Panc1 (cell line): ENCODE measurements around the gene LMBRD2. TPM values are rescaled to one million over a fixed set of nuclear protein-coding genes. Genes with fewer than 3 reads are reported as not detected.

Experiments
- ATAC-seq: fragments of 200-7000 bp; cut with Tn5 transposase; 2 replicates; pipeline ENCODE4 v1.9.1; 2020; ENCODE audit warnings: mild to moderate bottlenecking, moderate library complexity
- BruUV-seq: library from RNA; stranded (reverse); fragments of 400-500 nt; replicated peaks from 2 replicates; lab custom pipeline; 2021; lab: Mats Ljungman, UMichigan
- CTCF ChIA-PET: fragments of 300-600 bp; sonication (Branson Sonifier 250); formaldehyde crosslinking; loops from one replicate; lab custom pipeline; 2022; ENCODE audit warnings: antibody characterized with exemption; lab: Charles Lee
- POLR2A ChIA-PET: fragments of 300-600 bp; sonication (Branson Sonifier 250); formaldehyde crosslinking; loops from one replicate; lab custom pipeline; 2022; ENCODE audit warnings: antibody characterized with exemption; lab: Charles Lee
- DNase-seq: peaks from one replicate; pipeline ENCODE4 v3.0.0-alpha.2; 2010; ENCODE audit warnings: low read depth, low spot score
- H3K27ac ChIP-seq: 2 replicates; pipeline ENCODE4 v1.5.1; 2011; ENCODE audit warnings: mild to moderate bottlenecking, low read length, inconsistent platforms
- H3K27me3 ChIP-seq: fragments of 200-500 bp; sonication (Bioruptor generic); 2 replicates; pipeline ENCODE4 v1.6.0; 2014; ENCODE audit warnings: low read length, inconsistent platforms; ENCODE audit not compliant: control insufficient read depth, insufficient read depth
- H3K36me3 ChIP-seq: fragments of 200-500 bp; sonication (Bioruptor generic); 2 replicates; pipeline ENCODE4 v1.5.1; 2014; ENCODE audit warnings: inconsistent platforms, mild to moderate bottlenecking, low read length, moderate library complexity; ENCODE audit not compliant: control insufficient read depth, insufficient read depth
- H3K4me1 ChIP-seq: 2 replicates; pipeline ENCODE4 v1.5.1; 2011; ENCODE audit warnings: inconsistent platforms, mild to moderate bottlenecking, low read length, moderate library complexity; ENCODE audit not compliant: control insufficient read depth, insufficient read depth
- H3K4me3 ChIP-seq, 2 experiments: 2 replicates each; pipeline ENCODE4 v1.5.1; 2011 to 2012; ENCODE audit warnings: low read depth in 2 of 2, low read length in 2 of 2, mild to moderate bottlenecking in 2 of 2, inconsistent platforms in 1 of 2, moderate library complexity in 1 of 2
- H3K9me3 ChIP-seq: fragments of 200-500 bp; sonication (Bioruptor generic); 2 replicates; pipeline ENCODE4 v1.5.1; 2014; ENCODE audit warnings: low read depth, mild to moderate bottlenecking, inconsistent platforms, low read length, moderate library complexity; ENCODE audit not compliant: control insufficient read depth, insufficient read depth
- CTCF ChIP-seq: fragments of 450-650 bp; IDR thresholded peaks from 2 replicates; pipeline ENCODE4 v1.5.1; 2017; ENCODE audit warnings: mild to moderate bottlenecking
- POLR2AphosphoS5 ChIP-seq: IDR thresholded peaks from 2 replicates; pipeline ENCODE4 v1.6.1; 2012; ENCODE audit warnings: mild to moderate bottlenecking, low read depth, low read length, moderate library complexity
- REST ChIP-seq, 2 experiments: IDR thresholded peaks; 2 replicates each; pipeline ENCODE4 v1.6.1; 2011 to 2012; ENCODE audit warnings: low read depth in 2 of 2, control low read depth in 1 of 2, low read length in 1 of 2, mild to moderate bottlenecking in 1 of 2, moderate library complexity in 1 of 2; ENCODE audit not compliant: insufficient read depth in 1 of 2
- SIN3A ChIP-seq: IDR thresholded peaks from 2 replicates; pipeline ENCODE4 v1.6.1; 2012; ENCODE audit warnings: low read depth, mild to moderate bottlenecking, low read length, moderate library complexity, borderline replicate concordance; ENCODE audit not compliant: insufficient read depth
- TCF7L2 ChIP-seq: IDR thresholded peaks from 2 replicates; pipeline ENCODE4 v1.6.1; 2011; ENCODE audit warnings: mild to moderate bottlenecking, low read depth, low read length, inconsistent platforms
- in situ Hi-C: cut with HindIII; loops from 2 replicates; pipeline ENCODE4 v1.10.0; 2016; ENCODE audit warnings: low sequenced_read_pairs, low pct_unique_long_range_greater_than_20kb
- intact Hi-C: fragments of 100-400 bp; cut with micrococcal nuclease; formaldehyde crosslinking; loops from one replicate; pipeline ENCODE4 v1.10.0; 2022; ENCODE audit not compliant: unreplicated experiment
- total RNA-seq: library from RNA; stranded (reverse); gene quantifications from one replicate; pipeline ENCODE4 v1.2.1, GENCODE V29; 2021; ENCODE audit not compliant: unreplicated experiment

Gene LMBRD2
- total RNA-seq, 1 experiment from 2014 or later, result 7.1 TPM

DNA sequence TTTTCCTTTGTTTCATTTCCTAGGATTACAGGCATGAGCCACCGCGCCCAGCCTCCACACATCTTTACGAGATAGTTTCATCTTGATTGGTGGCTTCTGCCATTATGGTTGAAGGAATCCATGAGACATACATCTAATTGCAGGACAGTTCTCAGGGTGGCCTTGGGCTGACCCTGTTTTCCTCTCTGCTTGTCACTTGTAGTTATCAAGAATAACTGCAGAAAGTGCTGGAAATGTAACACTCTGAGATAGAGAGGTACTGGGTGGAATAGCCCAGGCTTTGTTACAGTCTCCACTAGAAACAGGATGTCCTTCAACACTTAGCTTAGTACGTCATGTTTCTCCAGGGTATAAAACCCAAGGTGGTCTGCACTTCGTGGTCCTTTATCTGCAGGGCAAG is 95.7 kb downstream of the LMBRD2 start:
- no peaks in the 10 kb centered on the region for H3K9me3 ChIP-seq
- DNase-seq (no peak), ATAC-seq (no peak)
- in situ Hi-C loops, result no loop called here
- intact Hi-C loops, result no loop called here
- H3K27me3 ChIP-seq, result no peaks in the 10 kb centered on the region
- H3K4me1 ChIP-seq, result peaks cover 6% of the 10 kb centered on the region; the same call in 1 of the 2 replicates
- ChIA-PET CTCF (no interaction called here), POLR2A (no interaction called here)
- no peak overlapping the region for H3K27ac ChIP-seq
- no peak overlapping the region for H3K4me3 ChIP-seq
- TF ChIP-seq POLR2AphosphoS5 (no peak), SIN3A (no peak), REST (IDR thresholded peaks at IDR 0.05; ENCODE audit: insufficient read depth in 1 of 2, low read depth in 2 of 2, low read length in 1 of 2) (no peak), CTCF (no peak), TCF7L2 (no peak)
- no TSS peak for BruUV-seq
- H3K36me3 ChIP-seq, result no peaks in the 10 kb centered on the region

- no peak for ATAC-seq
- in situ Hi-C loops, result no loop called here
Measured at GRCh38 chr5:36054647-36055046, 97.0 kb downstream of the LMBRD2 start.

More at GRCh38 chr5:36054647-36055046, 97.0 kb downstream of the LMBRD2 start:
- intact Hi-C loops, result no loop called here
- H3K36me3 ChIP-seq, result no peaks in the 10 kb centered on the region
- no peaks in the 10 kb centered on the region for H3K27me3 ChIP-seq
- POLR2A ChIA-PET, result no interaction called here
- H3K4me1 ChIP-seq, result peaks cover under 1% of the 10 kb centered on the region; the same call in 1 of the 2 replicates
- H3K9me3 ChIP-seq, result no peaks in the 10 kb centered on the region
- no peak for TF ChIP-seq TCF7L2
- no peak for TF ChIP-seq SIN3A
- no peak for TF ChIP-seq CTCF
- TF ChIP-seq REST (IDR thresholded peaks at IDR 0.05; ENCODE audit: insufficient read depth in 1 of 2, low read depth in 2 of 2, low read length in 1 of 2), result no peak
- no peak for TF ChIP-seq POLR2AphosphoS5
- CTCF ChIA-PET, result no interaction called here
- no TSS peak for BruUV-seq
- no peak overlapping the region for H3K27ac ChIP-seq
- no peak for DNase-seq
- no peak overlapping the region for H3K4me3 ChIP-seq
